Measurements from ENCODE around the gene SSH2.

SSH2 gene

GRCh38 chr17:29585080-29585751 lies 344.8 kb downstream of the SSH2 start:
- no peak for TF ChIP-seq EZH2 (IDR thresholded peaks at IDR 0.05; ENCODE audit: borderline replicate concordance, low read depth, low read length, severe bottlenecking)
- TF ChIP-seq, protein P1, sequence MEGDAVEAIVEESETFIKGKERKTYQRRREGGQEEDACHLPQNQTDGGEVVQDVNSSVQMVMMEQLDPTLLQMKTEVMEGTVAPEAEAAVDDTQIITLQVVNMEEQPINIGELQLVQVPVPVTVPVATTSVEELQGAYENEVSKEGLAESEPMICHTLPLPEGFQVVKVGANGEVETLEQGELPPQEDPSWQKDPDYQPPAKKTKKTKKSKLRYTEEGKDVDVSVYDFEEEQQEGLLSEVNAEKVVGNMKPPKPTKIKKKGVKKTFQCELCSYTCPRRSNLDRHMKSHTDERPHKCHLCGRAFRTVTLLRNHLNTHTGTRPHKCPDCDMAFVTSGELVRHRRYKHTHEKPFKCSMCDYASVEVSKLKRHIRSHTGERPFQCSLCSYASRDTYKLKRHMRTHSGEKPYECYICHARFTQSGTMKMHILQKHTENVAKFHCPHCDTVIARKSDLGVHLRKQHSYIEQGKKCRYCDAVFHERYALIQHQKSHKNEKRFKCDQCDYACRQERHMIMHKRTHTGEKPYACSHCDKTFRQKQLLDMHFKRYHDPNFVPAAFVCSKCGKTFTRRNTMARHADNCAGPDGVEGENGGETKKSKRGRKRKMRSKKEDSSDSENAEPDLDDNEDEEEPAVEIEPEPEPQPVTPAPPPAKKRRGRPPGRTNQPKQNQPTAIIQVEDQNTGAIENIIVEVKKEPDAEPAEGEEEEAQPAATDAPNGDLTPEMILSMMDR (IDR thresholded peaks at IDR 0.05; ENCODE audit: borderline replicate concordance, extremely low read depth, low read length, poor library complexity, severe bottlenecking): peak; percentile 42
- H3K9me3 ChIP-seq (ENCODE audit: insufficient read depth, low read length, severe bottlenecking): no peaks in the 10 kb centered on the region
- 0 out of 2 replicates have a peak overlapping the region, but pooled peaks have one; percentile 20 for H3K27ac ChIP-seq (ENCODE audit: low read length)
- peak overlapping the region; percentile 7; the same call in 1 of the 2 replicates for H3K4me2 ChIP-seq (ENCODE audit: insufficient read depth, low read length)
- no peak overlapping the region for H3K4me3 ChIP-seq (ENCODE audit: low read depth in 1 of 2, low read length in 2 of 2)
- H3K79me2 ChIP-seq (ENCODE audit: insufficient read depth, low read length): peaks cover 73% of the 10 kb centered on the region
- H2AFZ ChIP-seq (ENCODE audit: low read depth, low read length): no peak overlapping the region
- peaks cover 38% of the 10 kb centered on the region for H3K4me1 ChIP-seq (ENCODE audit: insufficient read depth, low read length)
- H3K27me3 ChIP-seq (ENCODE audit: insufficient read depth, low read length, poor library complexity): no peaks in the 10 kb centered on the region
- DNase-seq: no peak
- peaks cover 71% of the 10 kb centered on the region for H4K20me1 ChIP-seq (ENCODE audit: insufficient read depth, low read length)
- ATAC-seq (ENCODE audit: insufficient read depth, low read depth): no peak
- no peak overlapping the region; the same call in 1 of the 2 replicates for H3K9ac ChIP-seq (ENCODE audit: low read depth, low read length)
- H3K36me3 ChIP-seq (ENCODE audit: insufficient read depth, low read length): peaks cover 36% of the 10 kb centered on the region

GRCh38 chr17:29584452-29585079 lies 345.5 kb downstream of the SSH2 start:
- Histone ChIP-seq H3K4me2 (ENCODE audit: insufficient read depth, low read length) (no peak overlapping the region), H3K4me1 (ENCODE audit: insufficient read depth, low read length) (peaks cover 32% of the 10 kb centered on the region), H3K9ac (ENCODE audit: low read depth, low read length) (no peak overlapping the region; the same call in 1 of the 2 replicates), H3K79me2 (ENCODE audit: insufficient read depth, low read length) (peaks cover 71% of the 10 kb centered on the region), H3K4me3 (ENCODE audit: low read depth in 1 of 2, low read length in 2 of 2) (no peak overlapping the region), H2AFZ (ENCODE audit: low read depth, low read length) (no peak overlapping the region), H3K9me3 (ENCODE audit: insufficient read depth, low read length, severe bottlenecking) (no peaks in the 10 kb centered on the region), H3K27ac (ENCODE audit: low read length) (0 out of 2 replicates have a peak overlapping the region, but pooled peaks have one; percentile 27), H3K36me3 (ENCODE audit: insufficient read depth, low read length) (peaks cover 42% of the 10 kb centered on the region), H4K20me1 (ENCODE audit: insufficient read depth, low read length) (peaks cover 78% of the 10 kb centered on the region), H3K27me3 (ENCODE audit: insufficient read depth, low read length, poor library complexity) (no peaks in the 10 kb centered on the region)
- TF ChIP-seq, protein P1 (IDR thresholded peaks at IDR 0.05; ENCODE audit: borderline replicate concordance, extremely low read depth, low read length, poor library complexity, severe bottlenecking): no peak
- TF ChIP-seq EZH2 (IDR thresholded peaks at IDR 0.05; ENCODE audit: borderline replicate concordance, low read depth, low read length, severe bottlenecking): no peak
- ATAC-seq (ENCODE audit: insufficient read depth, low read depth) (no peak), DNase-seq (no peak)

- H3K4me1 ChIP-seq (ENCODE audit: insufficient read depth, low read length): peaks cover 29% of the 10 kb centered on the region
- peaks cover 52% of the 10 kb centered on the region for H3K36me3 ChIP-seq (ENCODE audit: insufficient read depth, low read length)
- H3K27ac ChIP-seq (ENCODE audit: low read length): 0 out of 2 replicates have a peak overlapping the region, but pooled peaks have one; percentile 34
- H2AFZ ChIP-seq (ENCODE audit: low read depth, low read length): no peak overlapping the region
- H3K9me3 ChIP-seq (ENCODE audit: insufficient read depth, low read length, severe bottlenecking): no peaks in the 10 kb centered on the region
- H3K27me3 ChIP-seq (ENCODE audit: insufficient read depth, low read length, poor library complexity): no peaks in the 10 kb centered on the region
- ATAC-seq (ENCODE audit: insufficient read depth, low read depth) (no peak), DNase-seq (no peak)
- TF ChIP-seq EZH2 (IDR thresholded peaks at IDR 0.05; ENCODE audit: borderline replicate concordance, low read depth, low read length, severe bottlenecking): no peak
- TF ChIP-seq, protein P1 (IDR thresholded peaks at IDR 0.05; ENCODE audit: borderline replicate concordance, extremely low read depth, low read length, poor library complexity, severe bottlenecking): no peak
- H3K9ac ChIP-seq (ENCODE audit: low read depth, low read length): no peak overlapping the region
- peaks cover 82% of the 10 kb centered on the region for H4K20me1 ChIP-seq (ENCODE audit: insufficient read depth, low read length)
- no peak overlapping the region for H3K4me3 ChIP-seq (ENCODE audit: low read depth in 1 of 2, low read length in 2 of 2)
- no peak overlapping the region for H3K4me2 ChIP-seq (ENCODE audit: insufficient read depth, low read length)
- H3K79me2 ChIP-seq (ENCODE audit: insufficient read depth, low read length): peaks cover 66% of the 10 kb centered on the region
These were observed 346.4 kb downstream of the SSH2 start for GRCh38 chr17:29583324-29584248.
